ENCODE results near the gene ITGB1.
"Not testable (repeated sequence)": the region's sequence is repeated elsewhere in the genome, so short reads cannot be mapped to it uniquely, and the experiment has no call there.

The ITGB1 gene

GRCh38 chr10:32958085-32959005, at the start of gene ITGB1:
TSS of gene ITGB1 (minus strand) at chr10:32958230. CDS start at chr10:32935558, 22,672 bp downstream.
- peak; percentile 93 for DNase-seq

- DNase-seq: no peak
These were observed 48.4 kb upstream of the ITGB1 start for GRCh38 chr10:33006342-33006887.

- peak; percentile 94 for DNase-seq
These were observed 47.6 kb upstream of the ITGB1 start for GRCh38 chr10:33005322-33006301.

GRCh38 chr10:33001908-33002492, 44.0 kb upstream of the ITGB1 start:
- DNase-seq: no peak

GRCh38 chr10:32998060-32998581, 40.1 kb upstream of the ITGB1 start:
- DNase-seq: not testable (repeated sequence)

GRCh38 chr10:32995751-32996150, 37.7 kb upstream of the ITGB1 start:
- DNase-seq: no peak

GRCh38 chr10:32995066-32995622, 37.1 kb upstream of the ITGB1 start:
- no peak for DNase-seq

- not testable (repeated sequence) for DNase-seq
These were observed 36.6 kb upstream of the ITGB1 start for GRCh38 chr10:32994632-32995031.

GRCh38 chr10:32992310-32992709, 34.3 kb upstream of the ITGB1 start:
- DNase-seq: not testable (repeated sequence)

- no peak for DNase-seq
These were observed 32.8 kb upstream of the ITGB1 start for GRCh38 chr10:32990811-32991210.

- DNase-seq: no peak
These were observed 30.6 kb upstream of the ITGB1 start for GRCh38 chr10:32988604-32989003.

- no peak for DNase-seq
These were observed 29.1 kb upstream of the ITGB1 start for GRCh38 chr10:32987172-32987571.

GRCh38 chr10:32985775-32986350, 27.8 kb upstream of the ITGB1 start:
- DNase-seq: peak; percentile 31

GRCh38 chr10:32985341-32985764, 27.3 kb upstream of the ITGB1 start:
- no peak for DNase-seq

- DNase-seq: no peak
These were observed 26.1 kb upstream of the ITGB1 start for GRCh38 chr10:32984003-32984600.

- DNase-seq: peak; percentile 85
These were observed 25.2 kb upstream of the ITGB1 start for GRCh38 chr10:32982911-32983909.

- peak; percentile 96 for DNase-seq
These were observed 24.3 kb upstream of the ITGB1 start for GRCh38 chr10:32982293-32982709.

GRCh38 chr10:32981760-32982159, 23.7 kb upstream of the ITGB1 start:
- DNase-seq: no peak

- peak; percentile 97 for DNase-seq
These were observed 22.8 kb upstream of the ITGB1 start for GRCh38 chr10:32980558-32981468.

Measured in kidney glomerular epithelial cell (primary cell).